Cardiac fibroblast (primary cell): ENCODE measurements around the gene IFITM1.

Source experiments
- DNase-seq, 2 donors: peaks; one replicate each; pipeline versions ENCODE4 v3.0.0 to v3.0.0-alpha.2; 2010; ENCODE audit warnings: low read depth in 2 of 2
- H3K4me3 ChIP-seq, 2 donors: replicated peaks in 1 of 2; 1 replicate in 1 of 2; 2 replicates in 1 of 2; pipeline ENCODE4 v1.5.1; 2011; ENCODE audit warnings: low read depth in 2 of 2, low read length in 2 of 2, mild to moderate bottlenecking in 2 of 2, moderate library complexity in 1 of 2
- TF ChIP-seq, protein P1 (sequence below): IDR thresholded peaks from one replicate; pipeline ENCODE4 v1.5.1; 2011; ENCODE audit warnings: low read depth, mild to moderate bottlenecking, low read length, inconsistent platforms

Gene IFITM1

DNA sequence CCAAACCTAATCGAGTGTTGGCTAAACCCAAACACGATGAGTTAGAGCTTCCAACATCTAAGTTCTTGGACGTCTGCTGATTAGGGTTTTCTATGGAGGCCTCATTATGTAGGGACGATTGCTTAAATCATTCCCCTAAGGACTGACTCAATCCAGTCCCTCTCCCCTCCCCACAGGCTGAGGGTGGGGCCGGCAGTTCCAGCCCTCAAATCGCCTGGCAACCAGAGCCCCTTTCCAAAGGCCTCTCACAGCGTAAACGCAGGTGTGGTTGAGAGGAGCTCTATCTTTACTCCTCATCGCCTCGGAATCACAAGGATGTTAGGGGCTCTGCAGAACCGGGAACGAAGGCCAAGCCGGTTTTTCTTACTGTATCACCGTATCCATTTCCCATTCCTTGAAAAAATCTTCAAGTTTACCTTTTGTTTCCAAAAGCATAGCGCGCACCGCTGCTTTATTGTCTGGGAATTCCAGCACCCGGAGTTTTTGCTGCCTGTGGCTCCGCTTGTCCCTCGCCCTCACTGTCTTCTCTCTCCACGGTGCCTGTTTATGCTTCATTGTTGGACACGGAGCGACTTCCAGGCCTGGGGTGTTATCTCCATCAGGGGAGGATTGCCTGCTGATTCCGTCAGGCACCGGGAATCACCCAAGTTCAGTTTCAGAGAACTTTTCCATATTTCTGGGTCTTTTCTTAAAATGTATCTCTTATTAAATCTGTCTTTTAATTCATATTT, 20.6 kb downstream of the IFITM1 start:
- TF ChIP-seq, protein P1, sequence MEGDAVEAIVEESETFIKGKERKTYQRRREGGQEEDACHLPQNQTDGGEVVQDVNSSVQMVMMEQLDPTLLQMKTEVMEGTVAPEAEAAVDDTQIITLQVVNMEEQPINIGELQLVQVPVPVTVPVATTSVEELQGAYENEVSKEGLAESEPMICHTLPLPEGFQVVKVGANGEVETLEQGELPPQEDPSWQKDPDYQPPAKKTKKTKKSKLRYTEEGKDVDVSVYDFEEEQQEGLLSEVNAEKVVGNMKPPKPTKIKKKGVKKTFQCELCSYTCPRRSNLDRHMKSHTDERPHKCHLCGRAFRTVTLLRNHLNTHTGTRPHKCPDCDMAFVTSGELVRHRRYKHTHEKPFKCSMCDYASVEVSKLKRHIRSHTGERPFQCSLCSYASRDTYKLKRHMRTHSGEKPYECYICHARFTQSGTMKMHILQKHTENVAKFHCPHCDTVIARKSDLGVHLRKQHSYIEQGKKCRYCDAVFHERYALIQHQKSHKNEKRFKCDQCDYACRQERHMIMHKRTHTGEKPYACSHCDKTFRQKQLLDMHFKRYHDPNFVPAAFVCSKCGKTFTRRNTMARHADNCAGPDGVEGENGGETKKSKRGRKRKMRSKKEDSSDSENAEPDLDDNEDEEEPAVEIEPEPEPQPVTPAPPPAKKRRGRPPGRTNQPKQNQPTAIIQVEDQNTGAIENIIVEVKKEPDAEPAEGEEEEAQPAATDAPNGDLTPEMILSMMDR, result no peak
- H3K4me3 ChIP-seq, result no peak overlapping the region
- DNase-seq, result peak in 1 of 2 donors; percentile 83

- TF ChIP-seq, protein P1, result no peak
- no peak overlapping the region for H3K4me3 ChIP-seq
- DNase-seq, result peak in 1 of 2 donors; percentile 73
Observed at GRCh38 chr11:335779-336658, 22.2 kb downstream of the IFITM1 start.

- H3K4me3 ChIP-seq, result no peak overlapping the region
- no peak for DNase-seq
- TF ChIP-seq, protein P1, result no peak
Observed at GRCh38 chr11:336659-337198, 22.9 kb downstream of the IFITM1 start.

DNA sequence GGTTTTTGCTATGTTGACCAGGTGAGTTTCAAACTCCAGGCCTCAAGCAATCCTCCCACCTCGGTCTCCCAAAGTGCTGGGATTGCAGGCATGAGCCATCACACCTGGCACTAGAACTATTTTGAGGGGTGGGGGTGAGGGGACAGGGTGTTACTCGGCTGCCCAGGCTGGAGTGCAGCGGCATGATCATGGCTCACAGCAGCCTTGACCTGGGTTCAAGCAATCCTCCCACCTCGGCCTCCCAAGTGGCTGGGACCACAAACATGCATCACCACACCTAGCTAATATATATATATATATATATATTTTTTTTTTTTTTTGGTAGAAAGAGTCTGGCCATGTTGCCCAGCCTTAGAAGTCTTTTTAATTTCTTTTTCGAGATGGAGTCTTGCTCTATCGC, 23.9 kb downstream of the IFITM1 start:
- no peak overlapping the region for H3K4me3 ChIP-seq
- no peak for DNase-seq
- TF ChIP-seq, protein P1, result no peak

- no peak for DNase-seq
- no peak overlapping the region for H3K4me3 ChIP-seq
- TF ChIP-seq, protein P1, result no peak
Observed at GRCh38 chr11:339963-340362, 26.1 kb downstream of the IFITM1 start.

GRCh38 chr11:340539-341512, 27.0 kb downstream of the IFITM1 start:
- DNase-seq, result peak in 1 of 2 donors; percentile 14
- TF ChIP-seq, protein P1, result no peak
- no peak overlapping the region for H3K4me3 ChIP-seq
